Rectal smooth muscle tissue (tissue), 1 donor: Measurements from ENCODE around the gene MYOC.
A peak's percentile ranks its signal among the peaks of the same experiment; 100 is the strongest.
"Not testable (repeated sequence)": the region's sequence is repeated elsewhere in the genome, so short reads cannot be mapped to it uniquely, and the experiment has no call there.

Source experiments
- H3K27ac ChIP-seq: one replicate; pipeline ENCODE4 v1.7.0; 2013; ENCODE audit warnings: low read depth, low read length, inconsistent platforms
- H3K27me3 ChIP-seq: one replicate; pipeline ENCODE4 v1.7.0; 2013; ENCODE audit warnings: low read length; ENCODE audit not compliant: control insufficient read depth, insufficient read depth
- H3K36me3 ChIP-seq: one replicate; pipeline ENCODE4 v1.7.0; 2013; ENCODE audit warnings: low read length; ENCODE audit not compliant: control insufficient read depth, insufficient read depth
- H3K4me1 ChIP-seq: one replicate; pipeline ENCODE4 v1.7.0; 2013; ENCODE audit warnings: low read length; ENCODE audit not compliant: control insufficient read depth, insufficient read depth
- H3K4me3 ChIP-seq: one replicate; pipeline ENCODE4 v1.7.0; 2013; ENCODE audit warnings: low read length
- H3K9ac ChIP-seq: one replicate; pipeline ENCODE4 v1.7.0; 2013; ENCODE audit warnings: low read length

MYOC gene

DNA sequence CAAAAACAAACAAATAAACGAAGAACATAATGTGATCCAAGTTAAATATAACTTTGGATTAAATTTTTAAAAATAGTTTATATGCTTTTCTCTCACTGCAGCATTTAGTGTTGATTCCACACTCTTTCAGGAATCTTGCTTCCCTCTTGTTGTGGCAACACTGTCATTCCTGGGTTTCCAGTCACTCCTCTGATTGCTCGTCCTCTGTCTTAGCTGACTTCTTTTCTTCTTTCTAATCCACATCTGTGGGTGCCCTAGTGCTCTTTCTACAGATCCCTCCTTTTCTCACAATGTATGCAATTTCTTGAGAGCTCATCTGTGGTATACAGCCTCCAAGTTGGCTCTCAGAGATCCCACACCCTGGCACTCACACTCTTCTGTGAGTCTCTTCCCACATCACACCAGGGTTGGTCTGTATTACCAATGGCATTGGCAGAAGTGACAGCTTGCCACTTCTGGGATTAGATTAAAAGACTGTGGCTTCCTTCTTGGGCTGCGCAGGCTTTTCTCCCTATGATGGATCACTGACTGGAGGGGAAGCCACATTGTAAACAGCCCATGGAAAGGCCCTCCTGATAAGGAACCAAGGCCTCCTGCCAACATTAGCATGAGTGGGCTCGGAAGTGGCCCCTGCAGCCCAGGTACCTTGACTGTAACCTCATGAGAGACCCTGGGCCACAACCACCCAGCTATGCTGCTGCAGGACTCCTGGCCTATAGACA is 11.5 kb upstream of the MYOC start:
- H3K4me3 ChIP-seq: no peak overlapping the region
- H3K36me3 ChIP-seq: no peaks in the 10 kb centered on the region
- no peaks in the 10 kb centered on the region for H3K27me3 ChIP-seq
- H3K9ac ChIP-seq: no peak overlapping the region
- H3K27ac ChIP-seq: peak overlapping the region; percentile 57
- H3K4me1 ChIP-seq: peaks cover 11% of the 10 kb centered on the region

DNA sequence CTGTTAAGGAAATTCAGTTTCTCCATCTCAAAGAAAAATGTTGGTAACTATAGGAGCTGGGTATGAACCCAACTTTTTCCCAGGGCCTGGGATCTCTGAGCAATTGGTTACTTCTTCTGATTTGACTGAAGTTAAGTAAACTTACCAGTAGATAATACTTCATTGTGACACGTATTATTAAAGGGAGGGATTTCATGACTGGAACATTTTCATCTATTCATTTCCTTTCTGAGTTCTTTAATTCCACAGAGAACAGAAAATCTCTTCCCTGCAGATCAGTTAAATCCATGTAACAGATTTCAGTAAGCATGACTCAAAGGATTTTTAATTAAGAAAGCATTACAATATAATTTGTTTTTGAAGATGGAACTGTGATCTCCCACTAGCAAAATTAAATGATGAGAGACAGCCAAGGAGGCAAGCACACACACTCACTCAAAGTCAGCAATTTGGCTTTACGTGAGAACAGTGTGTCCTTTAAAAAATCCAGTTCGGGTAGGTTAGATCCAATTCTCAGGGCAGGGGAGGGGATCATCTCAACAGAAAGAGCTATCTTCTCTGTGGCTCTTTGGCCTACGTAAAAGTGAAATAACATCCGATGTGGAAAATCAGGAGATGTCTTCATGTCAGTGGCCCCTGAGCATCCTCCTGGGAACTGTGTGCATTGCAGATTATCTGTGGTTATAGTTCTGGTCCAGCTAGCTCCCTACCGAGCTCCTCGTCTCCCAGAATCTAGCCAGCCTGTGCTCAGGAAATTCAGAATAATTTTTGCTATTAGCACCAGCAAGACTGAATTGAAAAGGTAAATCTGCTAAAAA is 10.8 kb upstream of the MYOC start:
- H3K27me3 ChIP-seq: no peaks in the 10 kb centered on the region
- no peaks in the 10 kb centered on the region for H3K36me3 ChIP-seq
- peaks cover 11% of the 10 kb centered on the region for H3K4me1 ChIP-seq
- H3K9ac ChIP-seq: no peak overlapping the region
- no peak overlapping the region for H3K27ac ChIP-seq
- no peak overlapping the region for H3K4me3 ChIP-seq

DNA sequence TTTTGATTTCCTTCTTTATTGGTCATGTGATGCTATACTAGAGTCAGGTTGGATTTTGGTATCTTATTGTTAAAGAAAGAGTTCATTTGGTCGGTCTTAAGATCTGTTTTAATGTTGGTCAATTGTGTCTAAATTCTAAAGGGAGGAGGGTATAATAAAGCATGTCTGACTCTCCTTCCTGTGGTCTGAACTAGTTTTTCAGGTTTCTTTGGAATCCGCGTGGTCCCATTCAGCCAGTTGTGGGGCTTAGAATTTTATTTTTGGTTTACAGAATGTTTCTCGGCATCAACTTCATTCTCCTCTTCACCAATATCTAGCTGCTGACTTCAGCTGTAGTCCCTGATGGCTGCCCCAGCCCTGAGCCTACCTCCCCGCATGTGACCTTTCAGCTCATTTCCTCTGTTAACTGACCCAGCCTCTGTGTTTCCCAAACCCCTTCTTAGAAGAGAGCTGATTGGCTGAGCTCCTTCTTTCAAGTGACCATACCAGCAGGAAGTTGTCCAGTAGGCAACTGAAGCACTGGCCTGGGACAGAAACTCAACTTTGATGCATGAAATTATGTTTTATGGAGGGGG is 8.7 kb upstream of the MYOC start:
- Histone ChIP-seq H3K36me3 (no peaks in the 10 kb centered on the region), H3K9ac (no peak overlapping the region), H3K4me1 (peaks cover 4% of the 10 kb centered on the region), H3K27ac (no peak overlapping the region), H3K4me3 (no peak overlapping the region), H3K27me3 (no peaks in the 10 kb centered on the region)

DNA sequence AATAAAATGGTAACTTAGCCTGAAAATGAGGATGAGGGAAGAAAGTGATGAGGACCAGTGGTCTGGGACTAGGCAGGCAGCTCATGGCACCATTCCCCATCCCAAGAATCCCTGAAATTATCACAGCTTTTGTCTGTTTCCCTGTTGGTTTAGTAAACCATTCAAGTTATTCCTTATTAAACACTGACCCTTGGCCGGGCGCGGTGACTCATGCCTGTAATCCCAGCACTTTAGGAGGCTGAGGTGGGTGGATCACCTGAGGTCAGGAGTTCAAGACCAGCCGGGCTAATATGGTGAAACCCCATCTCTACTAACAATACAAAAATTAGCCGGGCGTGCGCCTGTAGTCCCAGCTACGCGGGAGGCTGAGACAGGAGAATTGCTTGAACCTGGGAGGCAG is 3.7 kb upstream of the MYOC start:
- H3K27me3 ChIP-seq, H3K36me3 ChIP-seq, H3K9ac ChIP-seq, H3K27ac ChIP-seq, H3K4me3 ChIP-seq: not testable (repeated sequence)
- H3K4me1 ChIP-seq: peaks cover 18% of the 10 kb centered on the region

DNA sequence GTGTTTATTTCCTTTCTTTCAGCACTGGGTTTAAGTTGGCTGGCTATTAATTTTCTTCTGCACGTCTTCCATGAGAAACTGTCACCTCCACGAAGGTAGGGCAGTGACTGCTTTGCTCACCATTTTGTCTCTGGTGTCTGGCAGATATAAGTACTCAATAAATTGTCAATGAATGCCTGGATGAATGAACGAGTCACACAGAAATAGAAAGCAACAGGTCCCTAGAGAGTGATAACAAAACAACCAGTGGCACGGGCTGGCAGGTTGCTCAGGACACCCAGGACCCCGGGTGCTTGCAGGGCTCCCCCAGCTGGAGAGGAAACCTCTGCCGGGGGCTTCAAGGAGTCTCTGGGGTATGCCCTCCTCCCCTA is 3.2 kb upstream of the MYOC start:
- no peak overlapping the region for H3K4me3 ChIP-seq
- H3K9ac ChIP-seq: no peak overlapping the region
- H3K36me3 ChIP-seq: no peaks in the 10 kb centered on the region
- H3K4me1 ChIP-seq: peaks cover 18% of the 10 kb centered on the region
- H3K27me3 ChIP-seq: no peaks in the 10 kb centered on the region
- H3K27ac ChIP-seq: no peak overlapping the region

DNA sequence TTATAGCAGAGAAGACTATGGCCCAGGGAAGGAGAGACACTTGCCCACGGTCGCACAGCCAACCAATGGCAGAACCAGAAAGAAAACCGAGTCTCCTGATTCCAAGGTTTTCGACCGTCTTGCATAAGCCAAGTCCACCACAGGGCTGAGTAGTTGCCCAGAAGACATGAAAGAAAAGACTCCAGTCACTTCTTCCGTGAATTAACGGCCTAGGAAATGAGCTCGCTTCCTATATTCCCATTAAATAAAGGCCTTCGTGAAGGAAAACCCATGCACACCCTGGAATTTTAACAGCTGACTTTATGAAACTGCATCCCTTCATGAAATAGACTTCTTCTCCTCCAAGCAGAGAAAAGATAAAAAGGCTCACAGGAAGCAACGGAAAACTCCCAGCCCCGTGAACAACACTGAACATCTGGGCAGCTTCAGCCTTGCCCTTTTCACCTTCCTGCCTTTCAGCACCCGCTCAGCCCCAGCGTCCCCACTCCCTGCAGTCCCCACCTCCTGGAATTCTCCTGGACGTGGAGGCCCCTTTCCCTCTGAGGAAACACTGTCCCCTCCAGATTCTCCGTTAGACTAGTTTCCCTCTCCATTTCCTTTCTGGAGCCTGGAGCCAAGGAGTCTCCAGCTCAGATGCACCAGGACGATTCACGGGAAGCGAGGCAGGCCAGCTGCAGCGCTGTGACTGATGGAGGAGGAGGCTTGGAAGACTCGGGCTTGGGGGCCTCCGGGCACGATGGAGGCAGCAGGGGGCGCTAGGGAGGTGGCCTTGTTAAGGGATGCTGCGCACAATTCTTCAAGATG is 2.7 kb upstream of the MYOC start:
- H3K27ac ChIP-seq: peak overlapping the region; percentile 57
- H3K36me3 ChIP-seq: no peaks in the 10 kb centered on the region
- no peak overlapping the region for H3K9ac ChIP-seq
- H3K27me3 ChIP-seq: no peaks in the 10 kb centered on the region
- peaks cover 18% of the 10 kb centered on the region for H3K4me1 ChIP-seq
- H3K4me3 ChIP-seq: no peak overlapping the region

DNA sequence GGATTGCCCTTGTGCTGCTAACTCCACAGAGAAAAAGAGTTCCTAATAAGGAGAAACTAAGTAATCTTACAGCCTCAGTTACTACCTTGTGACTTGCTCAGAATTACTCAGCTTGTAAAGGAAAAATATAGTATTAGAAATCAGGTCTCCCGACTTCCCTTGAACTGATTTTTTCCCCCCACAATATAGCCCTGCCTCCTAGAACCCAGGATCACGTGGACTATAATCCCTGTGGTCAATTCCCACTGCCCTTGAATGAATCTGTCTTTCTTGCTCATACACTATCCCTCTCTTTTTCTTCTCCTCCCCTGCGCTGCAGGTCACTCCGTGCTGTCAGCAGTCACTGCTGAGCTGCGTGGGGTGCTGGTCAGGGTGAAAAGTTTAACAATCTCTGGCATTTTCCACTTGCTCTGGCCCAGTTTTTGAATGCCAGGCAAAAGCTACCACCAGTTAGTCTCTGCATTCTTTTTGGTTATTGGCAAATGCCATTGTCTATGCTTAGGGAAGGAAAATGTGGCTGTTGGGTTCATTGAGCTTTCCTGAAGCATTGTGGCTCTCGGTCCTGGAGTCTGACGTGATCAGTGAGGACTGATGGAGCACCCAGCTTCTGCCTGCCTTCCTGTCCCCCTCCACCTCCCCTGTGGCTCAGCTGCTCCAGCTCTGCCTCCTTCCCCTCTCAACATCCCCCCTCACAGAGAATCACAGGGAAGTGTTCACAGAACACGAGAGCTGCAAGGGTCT is 1.9 kb upstream of the MYOC start:
- Histone ChIP-seq H3K4me1 (peaks cover 18% of the 10 kb centered on the region), H3K9ac (no peak overlapping the region), H3K36me3 (no peaks in the 10 kb centered on the region), H3K27me3 (no peaks in the 10 kb centered on the region), H3K4me3 (no peak overlapping the region), H3K27ac (peak overlapping the region; percentile 57)

DNA sequence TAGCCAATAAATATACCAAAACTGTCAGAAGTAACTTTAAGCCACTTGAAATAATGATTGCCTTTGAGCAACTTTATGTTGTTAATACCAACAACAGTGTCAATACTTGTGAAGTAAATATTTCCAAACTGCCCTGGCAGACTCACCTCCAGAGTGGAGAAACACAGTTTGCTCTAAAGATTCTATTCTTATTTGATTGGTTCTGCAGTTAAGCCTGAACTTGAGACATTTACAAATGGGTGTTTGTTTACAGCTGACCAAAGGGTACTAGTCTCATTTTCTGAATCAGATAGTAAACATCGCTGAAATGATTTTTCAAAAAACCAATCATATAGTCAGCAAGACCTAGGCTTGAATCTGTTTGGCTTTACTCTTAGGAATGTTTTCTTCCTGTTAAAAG is 1.3 kb upstream of the MYOC start:
- H3K27me3 ChIP-seq: no peaks in the 10 kb centered on the region
- H3K36me3 ChIP-seq: no peaks in the 10 kb centered on the region
- peaks cover 18% of the 10 kb centered on the region for H3K4me1 ChIP-seq
- H3K27ac ChIP-seq: peak overlapping the region; percentile 57
- H3K9ac ChIP-seq: no peak overlapping the region
- no peak overlapping the region for H3K4me3 ChIP-seq

DNA sequence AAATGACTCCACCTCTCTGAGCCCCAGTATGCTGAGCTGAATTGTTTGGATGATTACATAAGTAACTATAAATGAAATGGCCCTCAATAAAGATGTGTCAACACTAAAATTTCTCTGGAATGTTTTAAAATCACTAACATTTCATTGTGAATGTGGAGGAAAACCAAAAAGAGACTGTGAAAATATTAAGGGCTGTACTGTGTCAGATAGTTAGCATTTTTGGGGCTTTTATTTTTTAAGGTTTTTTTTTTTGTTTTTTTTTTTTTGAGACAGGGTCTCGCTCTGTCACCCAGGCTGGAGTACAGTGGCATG is 6.3 kb downstream of the MYOC start:
- Histone ChIP-seq H3K9ac (no peak overlapping the region), H3K36me3 (no peaks in the 10 kb centered on the region), H3K4me3 (no peak overlapping the region), H3K27me3 (no peaks in the 10 kb centered on the region), H3K27ac (peak overlapping the region; percentile 21), H3K4me1 (peaks cover 12% of the 10 kb centered on the region)

DNA sequence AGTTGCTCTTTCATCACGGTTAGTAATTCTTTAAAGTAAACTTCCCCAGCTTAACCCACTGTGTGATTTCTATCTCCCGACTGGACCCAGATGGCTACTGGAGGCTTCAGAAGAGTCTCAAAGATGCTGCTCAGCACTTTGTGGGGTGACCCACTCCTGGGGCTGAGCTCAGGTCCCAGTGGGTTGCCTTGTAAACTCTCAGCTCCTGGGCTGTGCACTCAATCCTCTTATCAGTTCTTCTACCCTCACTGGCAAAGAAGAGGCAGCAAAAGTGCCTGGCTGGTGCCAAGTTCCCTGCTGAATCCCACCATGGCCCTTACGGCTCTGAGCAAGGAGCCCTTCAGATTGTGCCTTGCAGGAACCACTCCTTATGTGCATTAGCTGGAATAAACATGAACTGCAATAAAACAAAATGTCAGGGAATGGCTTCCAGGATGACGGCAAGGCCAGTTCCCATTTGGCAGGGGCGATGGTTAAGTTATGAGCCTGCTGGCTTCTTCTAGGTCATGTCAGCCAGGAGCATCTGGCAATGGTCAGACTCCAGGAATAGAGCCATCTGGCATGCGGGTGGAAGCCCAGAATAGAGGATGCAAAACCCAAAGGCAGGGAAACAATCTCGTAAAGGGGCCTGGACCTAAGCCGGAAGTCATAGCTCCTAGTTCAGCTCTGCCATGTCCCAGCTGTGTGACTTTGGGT is 6.8 kb downstream of the MYOC start:
- Histone ChIP-seq H3K27ac (peak overlapping the region; percentile 78), H3K4me3 (no peak overlapping the region), H3K4me1 (peaks cover 12% of the 10 kb centered on the region), H3K27me3 (no peaks in the 10 kb centered on the region), H3K9ac (no peak overlapping the region), H3K36me3 (no peaks in the 10 kb centered on the region)

DNA sequence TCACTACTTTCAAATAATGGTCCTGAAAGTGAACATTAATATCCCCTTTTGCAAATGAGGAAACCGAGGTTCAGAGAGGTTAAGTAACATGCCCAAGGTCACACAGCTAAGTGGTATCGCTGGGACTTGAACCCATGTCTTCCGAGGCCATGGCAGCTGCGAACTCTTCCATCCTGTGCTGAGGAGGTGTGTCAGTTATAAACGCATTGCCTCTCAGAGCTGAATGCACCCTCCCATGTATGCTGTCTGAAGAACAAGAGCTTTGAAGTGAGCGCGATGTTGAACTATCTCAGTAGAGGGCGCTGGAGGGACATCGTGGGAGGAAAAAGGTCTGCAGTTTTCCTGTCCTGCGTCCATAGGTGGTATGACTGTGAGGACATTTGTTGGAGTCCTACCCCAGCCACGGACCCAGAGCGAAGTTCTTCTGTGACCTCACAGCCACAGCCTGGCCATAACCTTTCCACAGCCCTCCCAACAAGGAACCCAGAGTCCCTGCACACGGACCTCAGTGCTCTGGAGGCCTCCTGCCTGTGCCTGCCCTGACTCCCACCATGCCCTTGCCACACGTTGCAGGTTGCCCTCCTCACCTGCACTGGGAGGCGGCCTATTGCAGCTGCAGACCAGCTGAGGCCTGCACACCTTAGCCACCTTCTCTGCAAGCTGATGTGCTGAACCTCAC is 7.5 kb downstream of the MYOC start:
- no peaks in the 10 kb centered on the region for H3K27me3 ChIP-seq
- H3K9ac ChIP-seq: no peak overlapping the region
- no peaks in the 10 kb centered on the region for H3K36me3 ChIP-seq
- peak overlapping the region; percentile 14 for H3K4me3 ChIP-seq
- peak overlapping the region; percentile 78 for H3K27ac ChIP-seq
- H3K4me1 ChIP-seq: peaks cover 12% of the 10 kb centered on the region
